Activated CD8-positive, alpha-beta T cell treated with anti-CD3 and anti-CD28 coated beads for 36 hours (primary cell): Measurements from ENCODE around the gene RHOH. TPM values are rescaled to one million over a fixed set of nuclear protein-coding genes. Genes with fewer than 3 reads are reported as not detected.

Experiments used
- ATAC-seq: fragments of 200-7000 bp; cut with Tn5 transposase; one replicate; pipeline ENCODE4 v1.10.0; 2021; ENCODE audit warnings: mild to moderate bottlenecking, moderate library complexity
- CTCF ChIA-PET: fragments of 350-600 bp; sonication (Branson Sonifier 250); formaldehyde crosslinking; loops from one replicate; lab custom pipeline; 2021; ENCODE audit warnings: antibody characterized with exemption; lab: Charles Lee
- POLR2A ChIA-PET: fragments of 350-600 bp; sonication (Branson Sonifier 250); formaldehyde crosslinking; loops from one replicate; lab custom pipeline; 2021; ENCODE audit warnings: antibody characterized with exemption; lab: Charles Lee
- DNase-seq: peaks from one replicate; pipeline ENCODE4 v3.0.0-alpha.2; 2020
- H3K27ac Mint-ChIP-seq: one replicate; pipeline ENCODE4 v1.8.0; 2021; ENCODE audit warnings: mild to moderate bottlenecking, mixed read lengths
- H3K27me3 Mint-ChIP-seq: one replicate; pipeline ENCODE4 v1.8.0; 2021; ENCODE audit warnings: mixed read lengths
- H3K36me3 Mint-ChIP-seq: one replicate; pipeline ENCODE4 v1.8.0; 2021; ENCODE audit warnings: low read depth, mixed read lengths
- H3K4me1 Mint-ChIP-seq: one replicate; pipeline ENCODE4 v1.8.0; 2021; ENCODE audit warnings: low read depth, mixed read lengths
- H3K4me3 Mint-ChIP-seq: one replicate; pipeline ENCODE4 v1.8.0; 2021; ENCODE audit warnings: mild to moderate bottlenecking, moderate library complexity, mixed read lengths
- H3K9me3 Mint-ChIP-seq: one replicate; pipeline ENCODE4 v1.8.0; 2021; ENCODE audit warnings: mixed read lengths
- intact Hi-C: fragments of 100-400 bp; cut with micrococcal nuclease; formaldehyde crosslinking; loops from one replicate; pipeline ENCODE4 v1.10.0; 2022
- total RNA-seq, 2 experiments: library from RNA; stranded (reverse); gene quantifications; one replicate each; pipeline ENCODE4 v1.2.3, GENCODE V29; 2021
- TF ChIP-seq, protein P1 (sequence below): fragments of 200-600 bp; IDR thresholded peaks from one replicate; pipeline ENCODE4 v1.8.0; 2022; ENCODE audit warnings: antibody characterized with exemption, mild to moderate bottlenecking

Gene RHOH
- total RNA-seq, 2 experiments from 2014 or later, result 121 to 126 TPM

DNA sequence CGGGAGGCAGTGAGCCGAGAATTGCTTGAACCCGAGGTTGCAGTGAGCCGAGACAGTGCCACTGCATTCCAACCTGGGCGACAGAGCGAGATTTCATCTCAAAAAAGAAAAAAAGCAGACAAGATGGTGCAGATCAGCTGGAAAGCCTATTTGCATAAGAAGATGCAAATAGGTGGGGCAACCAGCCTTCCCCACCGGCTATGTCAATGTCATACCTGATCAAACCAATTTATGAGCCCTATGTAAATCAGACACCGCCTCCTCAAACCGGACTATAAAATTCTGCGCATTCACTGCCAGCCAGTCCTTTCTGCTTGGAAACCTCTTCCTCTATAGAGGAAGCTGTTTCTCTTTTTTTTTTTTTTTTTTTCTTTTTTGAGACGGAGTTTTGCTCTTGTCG, 73.8 kb downstream of the RHOH start:
- Mint-ChIP-seq H3K4me3 (no peak overlapping the region), H3K36me3 (peaks cover 3% of the 10 kb centered on the region), H3K27ac (no peak overlapping the region), H3K27me3 (no peaks in the 10 kb centered on the region), H3K9me3 (no peaks in the 10 kb centered on the region), H3K4me1 (peaks cover 64% of the 10 kb centered on the region)
- ChIA-PET CTCF (interaction anchor here (1.9 kb wide), 1 partner anchor 13 kb away, joined by 6 read pairs; no protein-coding TSS in a partner anchor), POLR2A (interaction anchor here (1.0 to 1.2 kb wide), 2 partner anchors 14 to 19 kb away, joined by 3 to 4 read pairs; no protein-coding TSS in a partner anchor)
- intact Hi-C loops, result no loop called here
- TF ChIP-seq, protein P1, sequence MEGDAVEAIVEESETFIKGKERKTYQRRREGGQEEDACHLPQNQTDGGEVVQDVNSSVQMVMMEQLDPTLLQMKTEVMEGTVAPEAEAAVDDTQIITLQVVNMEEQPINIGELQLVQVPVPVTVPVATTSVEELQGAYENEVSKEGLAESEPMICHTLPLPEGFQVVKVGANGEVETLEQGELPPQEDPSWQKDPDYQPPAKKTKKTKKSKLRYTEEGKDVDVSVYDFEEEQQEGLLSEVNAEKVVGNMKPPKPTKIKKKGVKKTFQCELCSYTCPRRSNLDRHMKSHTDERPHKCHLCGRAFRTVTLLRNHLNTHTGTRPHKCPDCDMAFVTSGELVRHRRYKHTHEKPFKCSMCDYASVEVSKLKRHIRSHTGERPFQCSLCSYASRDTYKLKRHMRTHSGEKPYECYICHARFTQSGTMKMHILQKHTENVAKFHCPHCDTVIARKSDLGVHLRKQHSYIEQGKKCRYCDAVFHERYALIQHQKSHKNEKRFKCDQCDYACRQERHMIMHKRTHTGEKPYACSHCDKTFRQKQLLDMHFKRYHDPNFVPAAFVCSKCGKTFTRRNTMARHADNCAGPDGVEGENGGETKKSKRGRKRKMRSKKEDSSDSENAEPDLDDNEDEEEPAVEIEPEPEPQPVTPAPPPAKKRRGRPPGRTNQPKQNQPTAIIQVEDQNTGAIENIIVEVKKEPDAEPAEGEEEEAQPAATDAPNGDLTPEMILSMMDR, result no peak
- DNase-seq (no peak), ATAC-seq (no peak)

GRCh38 chr4:40275065-40275730, 78.4 kb downstream of the RHOH start:
- no peaks in the 10 kb centered on the region for H3K9me3 Mint-ChIP-seq
- ATAC-seq (peak; percentile 71), DNase-seq (no peak)
- peaks cover 1% of the 10 kb centered on the region for H3K36me3 Mint-ChIP-seq
- H3K27ac Mint-ChIP-seq, result peak overlapping the region; percentile 71
- ChIA-PET CTCF (interaction anchor here (0.7 to 4.0 kb wide), 12 partner anchors 8 to 50 kb away, joined by 3 to 21 read pairs (median 4); no protein-coding TSS in a partner anchor), POLR2A (interaction anchor here (1.3 to 3.2 kb wide), 2 partner anchors 15 to 18 kb away, joined by 4 to 16 read pairs; no protein-coding TSS in a partner anchor)
- no peaks in the 10 kb centered on the region for H3K27me3 Mint-ChIP-seq
- H3K4me1 Mint-ChIP-seq, result peaks cover 47% of the 10 kb centered on the region
- H3K4me3 Mint-ChIP-seq, result no peak overlapping the region
- TF ChIP-seq, protein P1, result no peak
- intact Hi-C loops, result no loop called here

DNA sequence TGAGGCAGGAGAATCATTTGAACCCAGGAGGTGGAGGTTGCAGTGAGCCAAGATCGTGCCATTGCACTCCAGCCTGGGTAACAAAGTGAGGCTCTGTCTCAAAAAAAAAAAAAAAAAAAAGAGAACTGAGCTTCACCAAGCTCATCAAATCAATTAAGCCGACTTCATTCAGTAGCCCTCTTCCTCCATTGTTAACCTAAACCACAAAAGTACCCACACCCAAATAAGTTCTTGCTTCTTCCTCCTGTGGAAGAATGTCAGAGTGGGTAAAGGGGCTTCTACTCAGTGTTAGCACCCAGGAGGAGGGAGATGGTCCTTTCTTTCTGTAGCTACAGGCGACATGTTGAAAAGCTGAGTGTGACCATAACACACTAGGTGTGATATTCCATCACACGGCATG, 79.7 kb downstream of the RHOH start:
- no peak for ATAC-seq
- H3K36me3 Mint-ChIP-seq, result peaks cover 6% of the 10 kb centered on the region
- no peak for DNase-seq
- H3K4me3 Mint-ChIP-seq, result no peak overlapping the region
- TF ChIP-seq, protein P1, result no peak
- no peak overlapping the region for H3K27ac Mint-ChIP-seq
- peaks cover 56% of the 10 kb centered on the region for H3K4me1 Mint-ChIP-seq
- intact Hi-C loops, result no loop called here
- H3K27me3 Mint-ChIP-seq, result no peaks in the 10 kb centered on the region
- H3K9me3 Mint-ChIP-seq, result peaks cover 1% of the 10 kb centered on the region
- ChIA-PET POLR2A (interaction anchor here (0.9 to 3.2 kb wide), 6 partner anchors 11 to 77 kb away, joined by 3 to 16 read pairs (median 3); no protein-coding TSS in a partner anchor), CTCF (interaction anchor here (0.6 to 4.0 kb wide), 8 partner anchors 7 to 41 kb away, joined by 3 to 21 read pairs (median 4); no protein-coding TSS in a partner anchor)

- peaks cover 19% of the 10 kb centered on the region for H3K36me3 Mint-ChIP-seq
- peak overlapping the region; percentile 98 for H3K27ac Mint-ChIP-seq
- CTCF ChIA-PET, result interaction anchor here (0.7 to 1.8 kb wide), 5 partner anchors 10 to 33 kb away, joined by 3 to 4 read pairs (median 3); no protein-coding TSS in a partner anchor
- POLR2A ChIA-PET, result interaction anchor here (0.9 to 2.0 kb wide), 2 partner anchors 35 to 76 kb away, joined by 3 to 6 read pairs; no protein-coding TSS in a partner anchor
- H3K9me3 Mint-ChIP-seq, result peaks cover 12% of the 10 kb centered on the region
- H3K27me3 Mint-ChIP-seq, result no peaks in the 10 kb centered on the region
- DNase-seq (peak; percentile 83), ATAC-seq (peak; percentile 22)
- H3K4me3 Mint-ChIP-seq, result no peak overlapping the region
- TF ChIP-seq, protein P1, result no peak
- H3K4me1 Mint-ChIP-seq, result peaks cover 61% of the 10 kb centered on the region
- intact Hi-C loops, result loop anchor here (2.0 kb wide), 1 partner anchor 24 kb away; no protein-coding TSS in a partner anchor
Observed at GRCh38 chr4:40280586-40280985, 83.8 kb downstream of the RHOH start.
